A673 (cell line): ENCODE results near the gene TFDP2.

ENCODE experiments used
- EZH2 ChIP-seq: fragments of 200-600 bp; sonication (generic); IDR thresholded peaks from 2 replicates; pipeline ENCODE4 v1.6.1; 2017; ENCODE audit warnings: borderline replicate concordance, low read depth, mild to moderate bottlenecking, mixed read lengths, antibody characterized with exemption, low read length; ENCODE audit not compliant: poor library complexity, severe bottlenecking
- TF ChIP-seq, protein P1 (sequence below): fragments of 300-800, 200-600 bp; sonication (generic); conservative IDR thresholded peaks from 2 replicates; pipeline ENCODE4 v1.5.1; 2017; ENCODE audit warnings: low read depth, mild to moderate bottlenecking, antibody characterized with exemption, low read length, moderate library complexity, mixed read lengths

GRCh38 chr3:141941093-141941492, 208.3 kb downstream of the TFDP2 start:
- TF ChIP-seq, protein P1, sequence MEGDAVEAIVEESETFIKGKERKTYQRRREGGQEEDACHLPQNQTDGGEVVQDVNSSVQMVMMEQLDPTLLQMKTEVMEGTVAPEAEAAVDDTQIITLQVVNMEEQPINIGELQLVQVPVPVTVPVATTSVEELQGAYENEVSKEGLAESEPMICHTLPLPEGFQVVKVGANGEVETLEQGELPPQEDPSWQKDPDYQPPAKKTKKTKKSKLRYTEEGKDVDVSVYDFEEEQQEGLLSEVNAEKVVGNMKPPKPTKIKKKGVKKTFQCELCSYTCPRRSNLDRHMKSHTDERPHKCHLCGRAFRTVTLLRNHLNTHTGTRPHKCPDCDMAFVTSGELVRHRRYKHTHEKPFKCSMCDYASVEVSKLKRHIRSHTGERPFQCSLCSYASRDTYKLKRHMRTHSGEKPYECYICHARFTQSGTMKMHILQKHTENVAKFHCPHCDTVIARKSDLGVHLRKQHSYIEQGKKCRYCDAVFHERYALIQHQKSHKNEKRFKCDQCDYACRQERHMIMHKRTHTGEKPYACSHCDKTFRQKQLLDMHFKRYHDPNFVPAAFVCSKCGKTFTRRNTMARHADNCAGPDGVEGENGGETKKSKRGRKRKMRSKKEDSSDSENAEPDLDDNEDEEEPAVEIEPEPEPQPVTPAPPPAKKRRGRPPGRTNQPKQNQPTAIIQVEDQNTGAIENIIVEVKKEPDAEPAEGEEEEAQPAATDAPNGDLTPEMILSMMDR, result no peak
- TF ChIP-seq EZH2, result no peak
